ENCODE results near the gene CNOT6. TPM values are rescaled to one million over a fixed set of nuclear protein-coding genes. Genes with fewer than 3 reads are reported as not detected.

Gene CNOT6
- total RNA-seq, 1 donor from 2014 or later: 41.7 TPM

DNA sequence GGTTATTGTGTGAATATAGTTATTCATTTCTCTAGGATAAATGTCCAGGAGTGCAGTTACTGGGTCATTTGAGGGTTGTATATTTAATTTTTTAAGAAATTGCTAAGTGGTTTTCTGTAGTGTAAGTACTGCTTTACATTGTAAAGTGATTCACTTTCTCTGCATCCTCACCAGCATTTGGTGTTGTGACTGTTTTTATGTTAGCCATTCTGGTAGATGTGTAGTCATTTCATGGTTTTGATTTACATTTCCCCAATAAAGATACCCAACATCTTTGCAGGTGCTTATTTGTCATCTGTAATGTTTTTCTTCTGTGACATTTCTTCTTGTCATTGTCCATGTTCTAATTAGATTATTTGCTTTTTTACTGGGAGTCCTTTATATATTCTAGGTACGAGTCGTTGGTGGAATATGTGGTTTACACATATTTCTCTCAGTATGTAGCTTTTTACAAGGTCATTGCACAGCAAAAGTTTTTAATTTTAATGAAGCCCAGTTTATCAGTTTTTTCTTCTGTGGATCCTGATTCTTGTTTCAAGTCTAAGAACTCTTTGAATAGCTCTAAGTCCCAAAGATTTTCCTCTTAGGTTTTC, 63.1 kb downstream of the CNOT6 start:
- Histone ChIP-seq H3K4me2 (ENCODE audit: low read length) (no peak overlapping the region), H4K20me1 (ENCODE audit: insufficient read depth, low read length) (peaks cover 54% of the 10 kb centered on the region), H3K9me3 (ENCODE audit: insufficient read depth, low read depth, low read length) (no peaks in the 10 kb centered on the region), H3K36me3 (ENCODE audit: insufficient read depth, low read length) (peaks cover 8% of the 10 kb centered on the region), H2AFZ (ENCODE audit: low read depth, low read length) (no peak overlapping the region), H3K4me1 (ENCODE audit: insufficient read depth, low read length) (no peaks in the 10 kb centered on the region), H3K9ac (ENCODE audit: low read length) (no peak overlapping the region), H3K79me2 (ENCODE audit: insufficient read depth, low read length) (peaks cover 49% of the 10 kb centered on the region), H3K27me3 (ENCODE audit: insufficient read depth, low read length) (no peaks in the 10 kb centered on the region), H3K27ac (ENCODE audit: low read depth, low read length) (no peak overlapping the region), H3K4me3 (ENCODE audit: insufficient read depth, low read depth, low read length) (no peak overlapping the region)
- Mint-ChIP-seq H3K27me3 (ENCODE audit: low read depth, unreplicated experiment) (no peaks in the 10 kb centered on the region), H3K36me3 (ENCODE audit: low read depth, unreplicated experiment) (peaks cover 15% of the 10 kb centered on the region), H3K4me3 (ENCODE audit: unreplicated experiment) (no peak overlapping the region), H3K27ac (ENCODE audit: unreplicated experiment) (peak overlapping the region; percentile 59), H3K9me3 (ENCODE audit: unreplicated experiment) (no peaks in the 10 kb centered on the region), H3K4me1 (ENCODE audit: low read depth, unreplicated experiment) (peaks cover 25% of the 10 kb centered on the region)
- no peak for FAIRE-seq
- no peak for DNase-seq (ENCODE audit: low read depth)
- TF ChIP-seq EZH2 (IDR thresholded peaks at IDR 0.05; ENCODE audit: insufficient read depth, low read length): no peak
- TF ChIP-seq, protein P1, sequence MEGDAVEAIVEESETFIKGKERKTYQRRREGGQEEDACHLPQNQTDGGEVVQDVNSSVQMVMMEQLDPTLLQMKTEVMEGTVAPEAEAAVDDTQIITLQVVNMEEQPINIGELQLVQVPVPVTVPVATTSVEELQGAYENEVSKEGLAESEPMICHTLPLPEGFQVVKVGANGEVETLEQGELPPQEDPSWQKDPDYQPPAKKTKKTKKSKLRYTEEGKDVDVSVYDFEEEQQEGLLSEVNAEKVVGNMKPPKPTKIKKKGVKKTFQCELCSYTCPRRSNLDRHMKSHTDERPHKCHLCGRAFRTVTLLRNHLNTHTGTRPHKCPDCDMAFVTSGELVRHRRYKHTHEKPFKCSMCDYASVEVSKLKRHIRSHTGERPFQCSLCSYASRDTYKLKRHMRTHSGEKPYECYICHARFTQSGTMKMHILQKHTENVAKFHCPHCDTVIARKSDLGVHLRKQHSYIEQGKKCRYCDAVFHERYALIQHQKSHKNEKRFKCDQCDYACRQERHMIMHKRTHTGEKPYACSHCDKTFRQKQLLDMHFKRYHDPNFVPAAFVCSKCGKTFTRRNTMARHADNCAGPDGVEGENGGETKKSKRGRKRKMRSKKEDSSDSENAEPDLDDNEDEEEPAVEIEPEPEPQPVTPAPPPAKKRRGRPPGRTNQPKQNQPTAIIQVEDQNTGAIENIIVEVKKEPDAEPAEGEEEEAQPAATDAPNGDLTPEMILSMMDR (IDR thresholded peaks at IDR 0.05; ENCODE audit: insufficient read depth, low read depth, low read length): no peak

DNA sequence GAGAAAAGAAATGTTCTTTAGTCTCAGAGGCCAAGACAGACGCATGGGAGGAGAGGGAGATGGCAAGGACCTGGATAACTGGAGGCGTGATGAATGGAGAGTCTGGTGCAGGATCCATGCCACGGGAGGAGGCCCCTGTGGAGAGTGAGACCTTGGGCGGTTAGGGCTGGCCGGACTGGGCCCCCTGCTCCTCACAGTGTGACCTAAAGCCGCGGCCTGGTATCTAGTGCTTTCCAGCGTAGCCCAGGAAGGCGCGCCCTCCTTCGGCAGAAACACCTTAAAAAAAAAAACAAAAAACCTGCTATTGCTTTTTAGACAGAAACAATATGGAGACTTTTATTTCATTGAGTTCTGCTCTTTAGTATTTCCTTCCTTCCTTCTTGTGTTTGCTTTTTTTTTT, 64.1 kb downstream of the CNOT6 start:
- Mint-ChIP-seq H3K9me3 (ENCODE audit: unreplicated experiment) (no peaks in the 10 kb centered on the region), H3K36me3 (ENCODE audit: low read depth, unreplicated experiment) (peaks cover 11% of the 10 kb centered on the region), H3K4me3 (ENCODE audit: unreplicated experiment) (no peak overlapping the region), H3K4me1 (ENCODE audit: low read depth, unreplicated experiment) (peaks cover 25% of the 10 kb centered on the region), H3K27ac (ENCODE audit: unreplicated experiment) (peak overlapping the region; percentile 59), H3K27me3 (ENCODE audit: low read depth, unreplicated experiment) (no peaks in the 10 kb centered on the region)
- Histone ChIP-seq H3K27ac (ENCODE audit: low read depth, low read length) (no peak overlapping the region), H2AFZ (ENCODE audit: low read depth, low read length) (no peak overlapping the region), H3K79me2 (ENCODE audit: insufficient read depth, low read length) (peaks cover 52% of the 10 kb centered on the region), H3K36me3 (ENCODE audit: insufficient read depth, low read length) (peaks cover 11% of the 10 kb centered on the region), H3K9me3 (ENCODE audit: insufficient read depth, low read depth, low read length) (no peaks in the 10 kb centered on the region), H3K4me2 (ENCODE audit: low read length) (no peak overlapping the region), H4K20me1 (ENCODE audit: insufficient read depth, low read length) (peaks cover 54% of the 10 kb centered on the region), H3K4me1 (ENCODE audit: insufficient read depth, low read length) (no peaks in the 10 kb centered on the region), H3K9ac (ENCODE audit: low read length) (no peak overlapping the region), H3K27me3 (ENCODE audit: insufficient read depth, low read length) (no peaks in the 10 kb centered on the region), H3K4me3 (ENCODE audit: insufficient read depth, low read depth, low read length) (no peak overlapping the region)
- DNase-seq (ENCODE audit: low read depth) (no peak), FAIRE-seq (no peak)
- TF ChIP-seq, protein P1 (IDR thresholded peaks at IDR 0.05; ENCODE audit: insufficient read depth, low read depth, low read length): no peak
- TF ChIP-seq EZH2 (IDR thresholded peaks at IDR 0.05; ENCODE audit: insufficient read depth, low read length): no peak

DNA sequence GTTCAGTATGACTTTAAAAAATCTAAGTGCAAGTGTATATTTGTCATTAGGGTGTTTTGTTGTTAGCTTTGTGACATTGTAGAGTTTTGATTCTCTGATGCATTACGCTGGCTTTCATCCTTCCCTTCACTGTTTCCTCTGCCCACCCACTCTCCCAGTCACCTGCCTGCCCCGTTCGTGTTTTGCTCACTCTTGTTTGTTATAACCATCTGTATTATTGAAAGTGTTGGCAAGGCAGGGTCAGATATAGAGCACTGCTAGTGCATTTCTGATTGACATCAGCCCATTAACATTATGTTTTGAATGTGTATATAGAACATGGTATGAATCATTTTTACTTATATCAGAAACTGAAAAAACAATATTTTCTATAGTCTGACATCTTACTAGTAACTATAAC, 69.8 kb downstream of the CNOT6 start:
- Histone ChIP-seq H3K4me3 (ENCODE audit: insufficient read depth, low read depth, low read length) (no peak overlapping the region), H3K36me3 (ENCODE audit: insufficient read depth, low read length) (peaks cover 27% of the 10 kb centered on the region), H3K27ac (ENCODE audit: low read depth, low read length) (no peak overlapping the region), H3K27me3 (ENCODE audit: insufficient read depth, low read length) (no peaks in the 10 kb centered on the region), H3K4me2 (ENCODE audit: low read length) (no peak overlapping the region), H3K9ac (ENCODE audit: low read length) (no peak overlapping the region), H4K20me1 (ENCODE audit: insufficient read depth, low read length) (peaks cover 31% of the 10 kb centered on the region), H3K79me2 (ENCODE audit: insufficient read depth, low read length) (peaks cover 41% of the 10 kb centered on the region), H2AFZ (ENCODE audit: low read depth, low read length) (no peak overlapping the region), H3K9me3 (ENCODE audit: insufficient read depth, low read depth, low read length) (no peaks in the 10 kb centered on the region), H3K4me1 (ENCODE audit: insufficient read depth, low read length) (no peaks in the 10 kb centered on the region)
- Mint-ChIP-seq H3K4me3 (ENCODE audit: unreplicated experiment) (no peak overlapping the region), H3K27me3 (ENCODE audit: low read depth, unreplicated experiment) (no peaks in the 10 kb centered on the region), H3K36me3 (ENCODE audit: low read depth, unreplicated experiment) (peaks cover 10% of the 10 kb centered on the region), H3K9me3 (ENCODE audit: unreplicated experiment) (no peaks in the 10 kb centered on the region), H3K27ac (ENCODE audit: unreplicated experiment) (peak overlapping the region; percentile 41), H3K4me1 (ENCODE audit: low read depth, unreplicated experiment) (peaks cover 2% of the 10 kb centered on the region)
- no peak for DNase-seq (ENCODE audit: low read depth)
- TF ChIP-seq, protein P1 (IDR thresholded peaks at IDR 0.05; ENCODE audit: insufficient read depth, low read depth, low read length): no peak
- no peak for TF ChIP-seq EZH2 (IDR thresholded peaks at IDR 0.05; ENCODE audit: insufficient read depth, low read length)
- no peak for FAIRE-seq
